Loucy (cell line): Measurements from ENCODE around the gene TSPAN19.

Experiments used
- H2AFZ ChIP-seq: fragments of 200-600 bp; sonication (generic); 2 replicates; pipeline ENCODE4 v1.6.0; 2016; ENCODE audit warnings: antibody characterized with exemption, mild to moderate bottlenecking, low read length, moderate library complexity
- H3F3A ChIP-seq: fragments of 200-600 bp; 2 replicates; pipeline ENCODE4 v1.6.0; 2016; ENCODE audit warnings: antibody characterized with exemption, low read depth, mild to moderate bottlenecking
- H3K27me3 ChIP-seq: fragments of 200-600 bp; sonication (generic); 2 replicates; pipeline ENCODE4 v1.6.1; 2014; ENCODE audit warnings: low read length, mild to moderate bottlenecking; ENCODE audit not compliant: insufficient read depth, poor library complexity, severe bottlenecking
- H3K36me3 ChIP-seq: fragments of 200-600 bp; sonication (generic); 2 replicates; pipeline ENCODE4 v1.6.1; 2016; ENCODE audit warnings: low read length; ENCODE audit not compliant: insufficient read depth
- H3K4me1 ChIP-seq: fragments of 200-600 bp; sonication (generic); 2 replicates; pipeline ENCODE4 v1.5.1; 2014; ENCODE audit warnings: low read length, mild to moderate bottlenecking; ENCODE audit not compliant: insufficient read depth, poor library complexity, severe bottlenecking
- H3K4me2 ChIP-seq: fragments of 200-600 bp; sonication (generic); 2 replicates; pipeline ENCODE4 v1.6.0; 2014; ENCODE audit warnings: antibody characterized with exemption, low read length, low read depth, mild to moderate bottlenecking; ENCODE audit not compliant: poor library complexity, severe bottlenecking
- H3K4me3 ChIP-seq: fragments of 200-600 bp; sonication (generic); 2 replicates; pipeline ENCODE4 v1.5.1; 2014; ENCODE audit warnings: low read length, mild to moderate bottlenecking, mixed read lengths; ENCODE audit not compliant: poor library complexity, severe bottlenecking
- H3K79me2 ChIP-seq: fragments of 200-600 bp; sonication (generic); 2 replicates; pipeline ENCODE4 v1.6.1; 2014; ENCODE audit warnings: low read length; ENCODE audit not compliant: insufficient read depth
- H3K9ac ChIP-seq: fragments of 200-600 bp; sonication (generic); 2 replicates; pipeline ENCODE4 v1.6.0; 2014; ENCODE audit warnings: mild to moderate bottlenecking, low read depth, low read length, moderate library complexity; ENCODE audit not compliant: poor library complexity, severe bottlenecking
- H3K9me2 ChIP-seq: fragments of 200-600 bp; sonication (generic); replicated peaks from 2 replicates; pipeline ENCODE4 v1.6.1; 2016; ENCODE audit warnings: low read depth, low read length, mixed read lengths
- H3K9me3 ChIP-seq: fragments of 200-600 bp; sonication (generic); 2 replicates; pipeline ENCODE4 v1.6.1; 2014; ENCODE audit warnings: mild to moderate bottlenecking, antibody characterized with exemption, low read length, low read depth; ENCODE audit not compliant: insufficient read depth
- H4K20me1 ChIP-seq: fragments of 200-600 bp; sonication (generic); 2 replicates; pipeline ENCODE4 v1.6.0; 2014; ENCODE audit warnings: antibody characterized with exemption, low read length, mild to moderate bottlenecking; ENCODE audit not compliant: insufficient read depth, poor library complexity, severe bottlenecking
- CTCF ChIP-seq: fragments of 200-600 bp; sonication (generic); conservative IDR thresholded peaks from 2 replicates; pipeline ENCODE4 v1.5.1; 2014; ENCODE audit warnings: mild to moderate bottlenecking, antibody characterized with exemption, low read length
- EZH2phosphoT487 ChIP-seq: fragments of 200-600 bp; IDR thresholded peaks from 2 replicates; pipeline ENCODE4 v1.6.1; 2018; ENCODE audit warnings: antibody characterized with exemption, mild to moderate bottlenecking, moderate library complexity, borderline replicate concordance

Gene TSPAN19

GRCh38 chr12:84983289-84983688 lies 52.8 kb downstream of the TSPAN19 start:
- TF ChIP-seq CTCF (no peak), EZH2phosphoT487 (no peak)
- no peak overlapping the region for H3K9ac ChIP-seq
- no peaks in the 10 kb centered on the region for H3K9me3 ChIP-seq
- no peaks in the 10 kb centered on the region for H3F3A ChIP-seq
- no peaks in the 10 kb centered on the region for H3K27me3 ChIP-seq
- H2AFZ ChIP-seq, result no peak overlapping the region
- H3K9me2 ChIP-seq, result no peaks in the 10 kb centered on the region
- no peaks in the 10 kb centered on the region for H3K79me2 ChIP-seq
- H4K20me1 ChIP-seq, result no peaks in the 10 kb centered on the region
- no peak overlapping the region for H3K4me2 ChIP-seq
- no peaks in the 10 kb centered on the region for H3K36me3 ChIP-seq
- no peak overlapping the region for H3K4me3 ChIP-seq
- H3K4me1 ChIP-seq, result no peaks in the 10 kb centered on the region

- no peak for TF ChIP-seq CTCF
- no peak for TF ChIP-seq EZH2phosphoT487
- H3K36me3 ChIP-seq, result no peaks in the 10 kb centered on the region
- no peak overlapping the region for H3K4me2 ChIP-seq
- H3K9me3 ChIP-seq, result no peaks in the 10 kb centered on the region
- H2AFZ ChIP-seq, result no peak overlapping the region
- no peaks in the 10 kb centered on the region for H3F3A ChIP-seq
- no peaks in the 10 kb centered on the region for H4K20me1 ChIP-seq
- no peaks in the 10 kb centered on the region for H3K9me2 ChIP-seq
- H3K4me1 ChIP-seq, result no peaks in the 10 kb centered on the region
- no peak overlapping the region for H3K9ac ChIP-seq
- no peaks in the 10 kb centered on the region for H3K27me3 ChIP-seq
- no peaks in the 10 kb centered on the region for H3K79me2 ChIP-seq
- no peak overlapping the region for H3K4me3 ChIP-seq
Measured at GRCh38 chr12:84982888-84983287, 53.2 kb downstream of the TSPAN19 start.

- Histone ChIP-seq H3K9me2 (no peaks in the 10 kb centered on the region), H3K27me3 (no peaks in the 10 kb centered on the region), H2AFZ (no peak overlapping the region), H3F3A (no peaks in the 10 kb centered on the region), H3K4me2 (no peak overlapping the region), H3K4me1 (no peaks in the 10 kb centered on the region), H3K36me3 (no peaks in the 10 kb centered on the region), H4K20me1 (no peaks in the 10 kb centered on the region), H3K9ac (no peak overlapping the region), H3K9me3 (no peaks in the 10 kb centered on the region), H3K4me3 (no peak overlapping the region), H3K79me2 (no peaks in the 10 kb centered on the region)
- TF ChIP-seq CTCF (no peak), EZH2phosphoT487 (no peak)
Measured at GRCh38 chr12:84978921-84979320, 57.2 kb downstream of the TSPAN19 start.
